Stomach (tissue), 9 donors: ENCODE results near the gene TMEM147. TPM values are rescaled to one million over a fixed set of nuclear protein-coding genes. Genes with fewer than 3 reads are reported as not detected.

Source experiments
- DNase-seq, 2 donors: peaks; one replicate each; pipeline versions ENCODE4 v3.0.0 to v3.0.0-alpha.2; 2013 to 2019
- H3K27ac ChIP-seq, 5 donors: fragments of 200-600 bp in 4 of 5; sonication (generic) in 4 of 5; one replicate each; pipeline ENCODE4 v1.5.1; 2013 to 2019; ENCODE audit warnings: mild to moderate bottlenecking in 1 of 5, moderate library complexity in 1 of 5
- H3K27me3 ChIP-seq, 3 donors: fragments of 200-600 bp; sonication (generic); one replicate each; pipeline ENCODE4 v1.5.1; 2017 to 2019; ENCODE audit warnings: mixed run types in 1 of 3
- H3K36me3 ChIP-seq, 4 donors: fragments of 200-600 bp; sonication (generic); 1 replicate in 3 of 4; 2 replicates in 1 of 4; pipeline ENCODE4 v1.5.1; 2016 to 2019
- H3K4me1 ChIP-seq, 4 donors: fragments of 200-600 bp; sonication (generic); one replicate each; pipeline ENCODE4 v1.5.1; 2016 to 2019
- H3K4me3 ChIP-seq, 4 donors: fragments of 200-600 bp; sonication (generic) in 3 of 4; one replicate each; pipeline ENCODE4 v1.5.1; 2016 to 2019; ENCODE audit warnings: mild to moderate bottlenecking in 1 of 4
- H3K9me3 ChIP-seq, 4 donors: fragments of 200-600 bp; sonication (generic); one replicate each; pipeline ENCODE4 v1.5.1; 2016 to 2019
- CTCF ChIP-seq, 7 experiments: fragments of 450-650 bp in 4 of 7; fragments of 200-600 bp in 3 of 7; sonication (generic) in 3 of 7; IDR thresholded peaks; one replicate each; pipeline ENCODE4 v1.5.1; 2016 to 2019; ENCODE audit warnings: antibody characterized with exemption in 7 of 7, control low read depth in 2 of 7, mild to moderate bottlenecking in 1 of 7
- EP300 ChIP-seq: sonication (generic); formaldehyde crosslinking; IDR thresholded peaks from one replicate; pipeline ENCODE4 v1.6.1; 2017; ENCODE audit warnings: antibody characterized with exemption
- POLR2A ChIP-seq, 4 donors: fragments of 450-650 bp; IDR thresholded peaks; one replicate each; pipeline ENCODE4 v1.6.1; 2016; ENCODE audit warnings: antibody characterized with exemption in 4 of 4, control low read depth in 2 of 4, mild to moderate bottlenecking in 1 of 4, moderate library complexity in 1 of 4
- POLR2AphosphoS5 ChIP-seq, 3 donors: sonication (generic); formaldehyde crosslinking; IDR thresholded peaks; one replicate each; pipeline ENCODE4 v1.6.1; 2016; ENCODE audit warnings: antibody characterized with exemption in 3 of 3
- WGBS, 5 donors: extraction: QIAGEN DNeasy Blood & Tissue Kit in 3 of 5; methylation state at CpG; one replicate each; pipeline versions ENCODE4 v1.1.5 to v1.1.7; 2013 to 2018; 5-methylcytosine and 5-hydroxymethylcytosine counted together
- intact Hi-C: fragments of 100-400 bp; cut with DNase I; formaldehyde crosslinking; loops from one replicate; pipeline ENCODE4 v1.15.1; 2023; ENCODE audit warnings: low total_unique reads
- polyA plus RNA-seq, 3 donors: library from polyadenylated mRNA; stranded (reverse); fragments of 200-250 nt; gene quantifications; one replicate each; pipeline ENCODE4 v1.2.3, GENCODE V29; 2013
- total RNA-seq, 5 donors: library from RNA; depleted of rRNA; stranded (reverse); fragments of >200 nt; gene quantifications; one replicate each; pipeline versions ENCODE4 v1.1.0 to v1.2.3, GENCODE V29; 2014 to 2016
- donor health status: healthy with polysubstance abuse.
- donor health status: Bipolar disorder and iron deficiency.
- donor health status: healthy.

The TMEM147 gene
- total and polyA plus RNA-seq, 8 donors: 7.0 to 131 (median 62.5) TPM

GRCh38 chr19:35531291-35531690 lies 14.1 kb upstream of the TMEM147 start:
- no peak overlapping the region for H3K4me3 ChIP-seq
- peaks cover 0 to 15% (median 12%) of the 10 kb centered on the region in 4 donors for H3K4me1 ChIP-seq
- intact Hi-C loops: no loop called here
- H3K36me3 ChIP-seq: no peaks in the 10 kb centered on the region
- H3K27me3 ChIP-seq: peaks cover 0 to 99% (median 46%) of the 10 kb centered on the region in 3 donors
- no peak for DNase-seq
- TF ChIP-seq CTCF (IDR thresholded peaks at IDR 0.05) (no peak), POLR2AphosphoS5 (IDR thresholded peaks at IDR 0.05) (no peak), POLR2A (IDR thresholded peaks at IDR 0.05) (no peak), EP300 (no peak)
- no peaks in the 10 kb centered on the region for H3K9me3 ChIP-seq
- WGBS, 5 donors: 29 to 41% (median 33%) methylated on average over 6 of the region's 6 CpGs
- no peak overlapping the region for H3K27ac ChIP-seq

GRCh38 chr19:35533201-35533821 lies 12.1 kb upstream of the TMEM147 start, which contains the start of gene GAPDHS:
GAPDHS (plus strand) TSS chr19:35533456; CDS start chr19:35533528, 72 bp downstream.
- intact Hi-C loops: no loop called here
- H3K9me3 ChIP-seq: no peaks in the 10 kb centered on the region
- DNase-seq: no peak
- peak within 1 kb of the TSS in 1 of 4 donors; percentile 7 for H3K4me3 ChIP-seq
- peaks cover 0 to 15% (median 12%) of the 10 kb centered on the region in 4 donors for H3K4me1 ChIP-seq
- TF ChIP-seq CTCF (IDR thresholded peaks at IDR 0.05) (no peak), POLR2AphosphoS5 (IDR thresholded peaks at IDR 0.05) (no peak), POLR2A (IDR thresholded peaks at IDR 0.05) (no peak), EP300 (no peak)
- H3K27ac ChIP-seq: no peak within 1 kb of the TSS
- H3K36me3 ChIP-seq: no peaks in the 10 kb centered on the region
- 33 to 56% (median 38%) methylated on average over 27 to 39 of the region's 39 CpGs for WGBS, 5 donors
- peaks cover 0 to 80% (median 45%) of the 10 kb centered on the region in 3 donors for H3K27me3 ChIP-seq

GRCh38 chr19:35533822-35534392 lies 11.5 kb upstream of the TMEM147 start:
- DNase-seq: peak; percentile 55 to 84
- Histone ChIP-seq H3K27me3 (peaks cover 0 to 74% (median 39%) of the 10 kb centered on the region in 3 donors), H3K9me3 (no peaks in the 10 kb centered on the region)

More at GRCh38 chr19:35533822-35534392, 11.5 kb upstream of the TMEM147 start:
- TF ChIP-seq CTCF (IDR thresholded peaks at IDR 0.05): no peak
- no peak for TF ChIP-seq POLR2A (IDR thresholded peaks at IDR 0.05)
- no peak for TF ChIP-seq EP300
- TF ChIP-seq POLR2AphosphoS5 (IDR thresholded peaks at IDR 0.05): no peak
- Histone ChIP-seq H3K27ac (no peak overlapping the region), H3K4me3 (peak overlapping the region in 1 of 4 donors; percentile 7), H3K4me1 (peaks cover 0 to 15% (median 12%) of the 10 kb centered on the region in 4 donors), H3K36me3 (no peaks in the 10 kb centered on the region)
- intact Hi-C loops: no loop called here
- WGBS, 5 donors: 2 to 7% (median 3%) methylated on average over 28 to 30 of the region's 30 CpGs
